NCI-H226 (cell line): ENCODE results near the gene HNRNPD.
"Not testable (repeated sequence)": the region's sequence is repeated elsewhere in the genome, so short reads cannot be mapped to it uniquely, and the experiment has no call there.

Experiments used
- DNase-seq: peaks from one replicate; pipeline ENCODE4 v3.0.0-alpha.2; 2015

The HNRNPD gene

GRCh38 chr4:82372517-82373485 lies 990 bp downstream of the HNRNPD start:
- DNase-seq = peak; percentile 68

DNA sequence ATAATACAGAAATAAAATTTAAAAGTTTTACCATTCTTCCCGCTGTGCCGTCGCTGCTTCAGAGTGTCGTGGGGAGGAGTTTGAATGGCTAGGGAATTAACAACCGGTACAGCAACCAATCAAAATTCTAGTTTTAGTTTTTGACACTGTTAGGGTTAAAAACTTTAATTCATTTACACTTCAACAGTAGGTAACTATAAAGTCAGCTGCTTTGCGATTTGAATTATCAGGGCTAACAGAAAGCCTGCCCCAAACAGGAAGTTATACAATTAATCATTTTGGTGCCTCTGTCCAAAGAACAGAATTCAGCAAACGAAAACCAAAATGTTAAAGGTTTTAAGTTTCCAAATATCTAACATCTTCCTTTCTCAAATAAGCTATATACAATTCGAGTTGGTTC lies 2.3 kb downstream of the HNRNPD start:
- DNase-seq = no peak

GRCh38 chr4:82367438-82368097 lies 6.2 kb downstream of the HNRNPD start:
- no peak for DNase-seq

DNA sequence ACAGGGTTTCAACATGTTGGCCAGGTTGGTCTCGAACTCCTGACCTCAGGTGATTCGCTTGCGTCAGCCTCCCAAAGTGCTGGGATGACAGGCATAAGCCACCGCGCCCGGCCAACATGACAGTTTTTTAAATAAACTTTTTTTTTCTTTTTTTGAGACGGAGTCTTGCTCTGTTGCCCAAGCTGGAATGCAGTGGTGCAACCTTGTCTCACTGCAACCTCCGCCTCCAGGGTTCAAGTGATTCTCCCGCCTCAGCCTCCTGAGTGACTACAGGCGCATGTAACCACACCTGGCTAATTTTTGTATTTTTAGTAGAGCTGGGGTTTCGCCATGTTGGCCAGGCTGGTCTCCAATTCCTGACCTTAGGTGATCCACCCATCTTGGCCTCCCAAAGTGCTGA lies 7.4 kb downstream of the HNRNPD start:
- DNase-seq = not testable (repeated sequence)

- no peak for DNase-seq
These were observed 9.8 kb downstream of the HNRNPD start for GRCh38 chr4:82363896-82364487.

DNA sequence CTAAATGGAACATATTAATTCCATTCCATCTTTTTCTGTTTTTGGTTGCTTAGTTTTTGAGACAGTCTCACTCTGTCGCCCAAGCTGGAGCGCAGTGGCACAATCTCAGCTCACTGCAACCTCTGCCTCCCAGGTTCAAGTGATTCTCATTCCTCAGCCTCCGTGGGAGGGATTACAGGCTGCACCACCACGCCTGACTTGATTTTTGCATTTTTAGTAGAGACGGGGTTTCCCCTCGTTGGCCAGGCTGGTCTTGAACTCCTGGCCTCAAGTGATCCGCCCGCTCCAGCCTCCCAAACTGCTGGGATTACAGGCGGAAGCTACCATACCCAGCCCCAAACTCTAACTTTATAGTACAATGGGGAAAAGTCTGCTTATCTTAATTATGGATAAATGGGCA lies 11.2 kb downstream of the HNRNPD start:
- DNase-seq = no peak

GRCh38 chr4:82360298-82361177 lies 13.3 kb downstream of the HNRNPD start:
- DNase-seq = no peak

GRCh38 chr4:82358847-82359246 lies 14.9 kb downstream of the HNRNPD start:
- DNase-seq = no peak

- DNase-seq = no peak
These were observed 16.2 kb downstream of the HNRNPD start for GRCh38 chr4:82357640-82358039.

DNA sequence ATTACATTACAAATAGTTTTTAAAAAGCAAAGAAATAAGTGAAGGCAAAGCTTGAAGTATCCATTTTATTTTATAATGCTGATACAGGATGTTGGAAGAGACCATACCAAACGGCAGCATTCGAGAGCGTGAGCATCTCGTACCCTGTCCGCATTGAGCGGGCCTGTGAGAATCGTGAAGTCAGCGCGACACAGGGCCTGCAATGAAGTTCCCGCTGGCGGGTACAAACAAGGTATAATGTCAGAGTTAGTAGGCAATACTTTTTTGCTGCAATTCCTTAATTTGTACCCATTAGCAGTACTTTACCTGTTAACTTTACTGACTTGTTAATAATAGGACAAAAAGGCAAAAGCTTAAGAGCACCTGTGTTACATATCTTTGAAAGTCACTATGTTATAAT lies 19.0 kb downstream of the HNRNPD start:
- no peak for DNase-seq

GRCh38 chr4:82352825-82353366 lies 20.9 kb downstream of the HNRNPD start:
- DNase-seq = no peak

DNA sequence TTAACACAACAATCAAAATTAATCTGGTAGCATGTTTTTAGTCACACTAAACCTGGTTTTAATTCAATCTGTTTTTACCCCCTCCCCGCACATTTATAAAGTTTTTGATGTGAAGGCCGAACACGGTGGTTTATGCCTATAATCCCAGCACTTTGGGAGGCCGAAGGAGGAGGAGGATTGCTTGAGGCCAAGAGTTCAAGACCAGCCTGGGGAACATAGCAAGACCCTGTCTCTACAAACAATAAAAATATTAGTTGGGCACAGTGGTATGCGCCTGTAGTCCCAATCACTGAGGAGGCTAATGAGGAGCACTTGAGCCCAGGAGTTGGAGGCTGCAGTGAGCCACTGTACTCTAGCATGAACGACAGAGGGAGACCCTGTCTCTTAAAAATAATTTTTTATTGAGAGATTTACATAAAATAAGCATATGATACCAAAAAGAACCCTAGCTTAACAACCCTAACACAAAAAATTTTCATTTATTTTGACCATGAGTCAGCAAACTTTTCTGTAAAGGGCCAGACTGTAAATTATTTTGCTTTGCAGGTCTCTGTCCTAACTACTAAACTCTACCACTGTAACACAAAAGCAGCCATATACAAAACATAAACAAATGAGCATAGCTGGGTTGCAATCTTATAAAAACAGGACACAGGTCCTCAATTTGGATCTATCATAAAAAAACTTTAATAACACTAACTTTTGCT lies 21.5 kb downstream of the HNRNPD start:
- DNase-seq = no peak

- DNase-seq = no peak
These were observed 27.7 kb downstream of the HNRNPD start for GRCh38 chr4:82346126-82346525.

GRCh38 chr4:82335043-82335442 lies 38.7 kb downstream of the HNRNPD start:
- DNase-seq = no peak

- not testable (repeated sequence) for DNase-seq
These were observed 40.1 kb downstream of the HNRNPD start for GRCh38 chr4:82333641-82334040.

DNA sequence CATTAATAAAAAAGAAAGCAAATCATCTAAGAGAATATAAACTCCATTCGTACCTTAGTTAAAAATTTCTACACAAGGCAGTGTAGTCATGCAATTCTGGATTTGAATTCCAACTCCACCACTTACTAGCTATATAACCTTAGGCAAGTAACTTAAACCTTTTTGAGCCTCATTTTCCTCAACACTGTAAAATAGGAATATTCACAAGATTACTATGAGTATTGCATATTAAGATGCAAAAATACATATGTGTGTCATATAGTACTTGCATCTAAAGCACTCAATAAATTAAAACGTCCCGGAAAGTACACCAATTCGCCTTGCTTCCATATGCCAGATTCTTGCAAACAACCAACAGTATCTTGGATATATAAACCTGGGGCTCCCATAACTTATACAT lies 42.0 kb downstream of the HNRNPD start:
- DNase-seq = no peak

DNA sequence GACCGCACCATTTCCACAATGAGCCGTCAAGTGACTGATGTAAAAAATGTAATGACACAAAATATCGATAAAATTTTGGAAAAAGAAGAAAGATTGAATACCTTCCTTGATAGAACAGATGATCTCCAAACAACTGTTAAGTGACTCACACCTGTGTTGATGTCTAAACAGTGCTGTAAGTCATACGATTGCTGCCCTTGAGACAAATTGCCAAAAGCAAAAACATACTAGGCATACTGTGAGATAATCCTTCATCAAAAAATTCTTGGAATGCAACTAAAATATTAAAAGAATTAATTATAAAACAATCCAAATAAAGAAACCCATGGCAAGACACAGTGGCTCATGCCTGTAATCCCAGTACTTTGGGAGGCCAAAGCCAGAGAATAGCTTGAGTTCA lies 53.4 kb downstream of the HNRNPD start:
- DNase-seq = no peak

DNA sequence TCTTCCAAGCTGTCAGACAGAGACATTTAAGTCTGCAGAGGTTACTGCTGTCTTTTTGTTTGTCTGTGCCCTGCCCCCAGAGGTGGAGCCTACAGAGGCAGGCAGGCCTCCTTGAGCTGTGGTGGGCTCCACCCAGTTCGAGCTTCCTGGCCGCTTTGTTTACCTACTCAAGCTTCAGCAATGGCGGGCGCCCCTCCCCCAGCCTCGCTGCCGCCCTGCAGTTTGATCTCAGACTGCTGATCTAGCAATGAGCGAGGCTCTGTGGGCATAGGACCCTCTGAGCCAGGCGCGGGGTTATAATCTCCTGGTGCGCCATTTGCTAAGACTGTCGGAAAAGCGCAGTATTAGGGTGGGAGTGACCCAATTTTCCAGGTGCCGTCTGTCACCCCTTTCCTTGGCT lies 70.7 kb downstream of the HNRNPD start:
- not testable (repeated sequence) for DNase-seq
